Measurements from ENCODE around the gene DOCK3.

The DOCK3 gene

GRCh38 chr3:51395493-51396213, 720.9 kb downstream of the DOCK3 start:
- Histone ChIP-seq H3K9me3 (ENCODE audit: insufficient read depth, low read length) (no peaks in the 10 kb centered on the region), H3K9ac (ENCODE audit: low read length) (no peak overlapping the region), H3K36me3 (replicated peaks; ENCODE audit: low read depth, low read length) (peaks cover 61% of the 10 kb centered on the region), H2AFZ (ENCODE audit: low read depth, low read length) (no peak overlapping the region), H3K4me1 (ENCODE audit: low read length) (peaks cover 17% of the 10 kb centered on the region), H4K20me1 (ENCODE audit: insufficient read depth, low read length) (peaks cover 53% of the 10 kb centered on the region), H3K4me3 (ENCODE audit: low read length) (no peak overlapping the region), H3K79me2 (ENCODE audit: low read length) (peaks cover 64% of the 10 kb centered on the region), H3K4me2 (ENCODE audit: low read length) (no peak overlapping the region), H3K27ac (ENCODE audit: low read length) (no peak overlapping the region), H3K27me3 (ENCODE audit: low read depth, low read length) (no peaks in the 10 kb centered on the region)
- TF ChIP-seq CTCF (IDR thresholded peaks at IDR 0.05; ENCODE audit: low read depth, low read length) (no peak), EZH2phosphoT487 (IDR thresholded peaks at IDR 0.05; ENCODE audit: low read depth) (no peak)

GRCh38 chr3:51396401-51396800, 721.7 kb downstream of the DOCK3 start:
- Histone ChIP-seq H3K79me2 (ENCODE audit: low read length) (peaks cover 62% of the 10 kb centered on the region), H3K27ac (ENCODE audit: low read length) (no peak overlapping the region), H3K4me3 (ENCODE audit: low read length) (no peak overlapping the region), H3K9me3 (ENCODE audit: insufficient read depth, low read length) (no peaks in the 10 kb centered on the region), H3K4me1 (ENCODE audit: low read length) (peaks cover 16% of the 10 kb centered on the region), H3K4me2 (ENCODE audit: low read length) (no peak overlapping the region), H2AFZ (ENCODE audit: low read depth, low read length) (no peak overlapping the region), H4K20me1 (ENCODE audit: insufficient read depth, low read length) (peaks cover 53% of the 10 kb centered on the region), H3K36me3 (replicated peaks; ENCODE audit: low read depth, low read length) (peaks cover 64% of the 10 kb centered on the region), H3K9ac (ENCODE audit: low read length) (no peak overlapping the region), H3K27me3 (ENCODE audit: low read depth, low read length) (no peaks in the 10 kb centered on the region)
- TF ChIP-seq CTCF (IDR thresholded peaks at IDR 0.05; ENCODE audit: low read depth, low read length) (no peak), EZH2phosphoT487 (IDR thresholded peaks at IDR 0.05; ENCODE audit: low read depth) (no peak)

GRCh38 chr3:51397392-51397791, 722.7 kb downstream of the DOCK3 start:
- Histone ChIP-seq H3K79me2 (ENCODE audit: low read length) (peaks cover 52% of the 10 kb centered on the region), H3K27me3 (ENCODE audit: low read depth, low read length) (no peaks in the 10 kb centered on the region), H3K9ac (ENCODE audit: low read length) (no peak overlapping the region), H2AFZ (ENCODE audit: low read depth, low read length) (no peak overlapping the region), H3K4me1 (ENCODE audit: low read length) (peaks cover 13% of the 10 kb centered on the region), H3K36me3 (replicated peaks; ENCODE audit: low read depth, low read length) (peaks cover 66% of the 10 kb centered on the region), H3K9me3 (ENCODE audit: insufficient read depth, low read length) (no peaks in the 10 kb centered on the region), H3K4me2 (ENCODE audit: low read length) (no peak overlapping the region), H3K27ac (ENCODE audit: low read length) (no peak overlapping the region), H3K4me3 (ENCODE audit: low read length) (no peak overlapping the region), H4K20me1 (ENCODE audit: insufficient read depth, low read length) (peaks cover 49% of the 10 kb centered on the region)
- TF ChIP-seq EZH2phosphoT487 (IDR thresholded peaks at IDR 0.05; ENCODE audit: low read depth): no peak
- TF ChIP-seq CTCF (IDR thresholded peaks at IDR 0.05; ENCODE audit: low read depth, low read length): no peak

DNA sequence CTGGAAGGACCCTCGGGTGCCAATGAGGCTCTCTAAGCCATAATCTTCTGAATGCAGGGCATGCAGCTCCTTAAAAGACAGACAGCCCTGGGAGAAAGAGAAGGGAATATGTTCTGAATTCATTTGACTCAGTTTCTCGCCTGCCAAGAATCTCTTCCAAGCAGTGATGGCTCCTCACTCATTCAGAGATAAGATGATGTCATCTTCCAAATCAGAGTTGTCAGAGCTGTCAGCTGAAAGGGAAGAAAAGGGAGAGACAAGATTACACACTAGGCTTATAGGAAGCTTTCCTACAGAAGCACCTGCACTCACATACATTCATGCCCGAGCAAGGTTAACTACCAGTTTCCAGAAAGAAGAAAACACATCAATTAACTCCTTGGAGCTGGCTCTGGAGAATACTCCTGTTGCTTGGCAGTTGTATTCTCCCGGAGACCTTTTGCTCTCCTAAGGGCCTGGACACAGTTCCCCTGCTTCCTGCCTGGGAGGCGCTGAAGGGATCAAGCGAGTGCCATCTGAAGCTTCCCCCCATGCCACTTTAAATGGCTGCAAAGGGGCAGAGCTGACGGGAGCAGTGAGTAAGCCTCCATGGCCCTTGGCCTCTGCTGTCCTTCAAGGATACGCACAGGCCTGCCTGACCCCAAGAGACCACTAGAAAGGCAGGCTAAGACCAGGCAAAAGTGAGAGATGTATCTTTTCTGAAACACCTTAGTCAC, 724.0 kb downstream of the DOCK3 start:
- Histone ChIP-seq H3K9me3 (ENCODE audit: insufficient read depth, low read length) (no peaks in the 10 kb centered on the region), H2AFZ (ENCODE audit: low read depth, low read length) (no peak overlapping the region), H3K9ac (ENCODE audit: low read length) (no peak overlapping the region), H3K79me2 (ENCODE audit: low read length) (peaks cover 39% of the 10 kb centered on the region), H4K20me1 (ENCODE audit: insufficient read depth, low read length) (peaks cover 37% of the 10 kb centered on the region), H3K4me3 (ENCODE audit: low read length) (no peak overlapping the region), H3K27ac (ENCODE audit: low read length) (no peak overlapping the region), H3K36me3 (replicated peaks; ENCODE audit: low read depth, low read length) (peaks cover 60% of the 10 kb centered on the region), H3K4me2 (ENCODE audit: low read length) (no peak overlapping the region), H3K4me1 (ENCODE audit: low read length) (peaks cover 7% of the 10 kb centered on the region; the same call in 1 of the 2 replicates), H3K27me3 (ENCODE audit: low read depth, low read length) (no peaks in the 10 kb centered on the region)
- TF ChIP-seq EZH2phosphoT487 (IDR thresholded peaks at IDR 0.05; ENCODE audit: low read depth) (no peak), CTCF (IDR thresholded peaks at IDR 0.05; ENCODE audit: low read depth, low read length) (no peak)
